Common myeloid progenitor, CD34-positive (primary cell): Measurements from ENCODE around the gene ELL3. TPM values are rescaled to one million over a fixed set of nuclear protein-coding genes. Genes with fewer than 3 reads are reported as not detected.
"Not testable (repeated sequence)": the region's sequence is repeated elsewhere in the genome, so short reads cannot be mapped to it uniquely, and the experiment has no call there.

ENCODE experiments used
- CTCF ChIA-PET: fragments of 350-600 bp; sonication (Branson Sonifier 250); formaldehyde crosslinking; loops from one replicate; lab custom pipeline; 2021; ENCODE audit warnings: antibody characterized with exemption; lab: Charles Lee
- POLR2A ChIA-PET: fragments of 350-600 bp; sonication (Branson Sonifier 250); formaldehyde crosslinking; loops from one replicate; lab custom pipeline; 2021; ENCODE audit warnings: antibody characterized with exemption; lab: Charles Lee
- DNase-seq, 3 donors: peaks; one replicate each; pipeline versions ENCODE4 v3.0.0 to v3.0.0-alpha.2; 2013
- H3K27ac ChIP-seq, 2 experiments: 1 replicate in 1 of 2; 2 replicates in 1 of 2; pipeline ENCODE4 v1.7.0; 2013; ENCODE audit warnings: inconsistent platforms in 2 of 2, low read length in 2 of 2, mild to moderate bottlenecking in 2 of 2, low read depth in 1 of 2, moderate library complexity in 1 of 2; ENCODE audit not compliant: severe bottlenecking in 2 of 2, insufficient read depth in 1 of 2, poor library complexity in 1 of 2
- H3K27me3 ChIP-seq, 5 experiments: replicated peaks in 2 of 5; 1 replicate in 3 of 5; 2 replicates in 2 of 5; pipeline versions ENCODE4 v1.6.1 to v1.7.0; 2013; ENCODE audit warnings: low read length in 4 of 5, mild to moderate bottlenecking in 2 of 5, moderate library complexity in 2 of 5, inconsistent platforms in 1 of 5; ENCODE audit not compliant: insufficient read depth in 5 of 5, control insufficient read depth in 4 of 5
- H3K36me3 ChIP-seq, 4 experiments: 1 replicate in 2 of 4; 2 replicates in 2 of 4; pipeline versions ENCODE4 v1.6.1 to v1.7.0; 2013; ENCODE audit warnings: low read length in 3 of 4, control low read depth in 1 of 4, mild to moderate bottlenecking in 1 of 4; ENCODE audit not compliant: control insufficient read depth in 4 of 4, insufficient read depth in 4 of 4
- H3K4me1 ChIP-seq, 4 experiments: 1 replicate in 3 of 4; 2 replicates in 1 of 4; pipeline versions ENCODE4 v1.6.1 to v1.7.1; 2013; ENCODE audit warnings: low read length in 3 of 4, mild to moderate bottlenecking in 3 of 4, control low read depth in 1 of 4, inconsistent platforms in 1 of 4, moderate library complexity in 1 of 4; ENCODE audit not compliant: control insufficient read depth in 4 of 4, insufficient read depth in 4 of 4; ENCODE audit errors: control extremely low read depth in 1 of 4
- H3K4me3 ChIP-seq, 7 experiments: 1 replicate in 4 of 7; 2 replicates in 3 of 7; pipeline versions ENCODE4 v1.5.1 to v1.7.0; 2013; ENCODE audit warnings: mild to moderate bottlenecking in 7 of 7, low read length in 6 of 7, moderate library complexity in 6 of 7, inconsistent platforms in 2 of 7, low read depth in 2 of 7, control low read depth in 1 of 7; ENCODE audit not compliant: insufficient read depth in 4 of 7, control insufficient read depth in 1 of 7; ENCODE audit errors: extremely low read depth in 1 of 7
- H3K9me3 ChIP-seq, 5 experiments: 1 replicate in 4 of 5; 2 replicates in 1 of 5; pipeline versions ENCODE4 v1.6.1 to v1.7.1; 2013; ENCODE audit warnings: low read length in 4 of 5, mild to moderate bottlenecking in 2 of 5, inconsistent platforms in 1 of 5, low read depth in 1 of 5, moderate library complexity in 1 of 5; ENCODE audit not compliant: control insufficient read depth in 4 of 5, insufficient read depth in 2 of 5; ENCODE audit errors: control extremely low read depth in 1 of 5
- WGBS: methylation state at CpG from one replicate; pipeline ENCODE4 v1.1.5; 2013; ENCODE audit not compliant: insufficient coverage; 5-methylcytosine and 5-hydroxymethylcytosine counted together
- polyA plus RNA-seq: library from polyadenylated mRNA; unstranded; fragments of 120-200 nt; gene quantifications from one replicate; pipeline ENCODE4 v1.2.1, GENCODE V29; 2013

ELL3 gene
- polyA plus RNA-seq, result 2.3 TPM

- Histone ChIP-seq H3K27me3 (no peaks in the 10 kb centered on the region), H3K9me3 (no peaks in the 10 kb centered on the region), H3K36me3 (peaks cover 0 to 21% (median 9%) of the 10 kb centered on the region in 4 experiments), H3K27ac (peak within 1 kb of the TSS in 1 of 2 experiments; percentile 54), H3K4me1 (peaks cover 0 to 19% (median 10%) of the 10 kb centered on the region in 4 experiments), H3K4me3 (peak within 1 kb of the TSS; percentile 76 to 94 (median 83))
- under 1% methylated on average over 36 of the region's 41 CpGs for WGBS
- ChIA-PET CTCF (interaction anchor here (0.7 to 3.5 kb wide), 9 partner anchors 10 to 336 kb away, joined by 3 to 37 read pairs (median 5); partner anchors contain the start of genes HYPK, SERF2 and SERINC4), POLR2A (interaction anchor here (0.7 to 1.6 kb wide), 3 partner anchors 12 to 45 kb away, joined by 3 to 5 read pairs (median 4); partner anchors contain the start of gene SERF2)
- peak; percentile 67 to 85 (median 81) for DNase-seq
Observed at GRCh38 chr15:43776718-43777266, at the start of gene ELL3. Gene ELL3 (minus strand): TSS chr15:43776966. CDS start chr15:43776901, 65 bp downstream.

GRCh38 chr15:43826029-43826507 is 49.3 kb upstream of the ELL3 start:
- peak overlapping the region in 1 of 2 experiments; percentile 64 for H3K27ac ChIP-seq
- POLR2A ChIA-PET, result no interaction called here
- CTCF ChIA-PET, result no interaction called here
- H3K4me1 ChIP-seq, result peaks cover 6 to 38% (median 35%) of the 10 kb centered on the region in 4 experiments
- 100% methylated on average over 5 of the region's 11 CpGs for WGBS
- DNase-seq, result no peak
- H3K27me3 ChIP-seq, result no peaks in the 10 kb centered on the region
- peaks cover 0 to 8% (median 0%) of the 10 kb centered on the region in 4 experiments for H3K36me3 ChIP-seq
- peak overlapping the region in 6 of 7 experiments; percentile 38 to 86 (median 74) for H3K4me3 ChIP-seq
- H3K9me3 ChIP-seq, result no peaks in the 10 kb centered on the region

- not testable (repeated sequence) for H3K4me3 ChIP-seq, DNase-seq, H3K9me3 ChIP-seq, H3K27me3 ChIP-seq
- Histone ChIP-seq H3K36me3 (peaks cover 0 to 11% (median under 1%) of the 10 kb centered on the region in 4 experiments), H3K4me1 (peaks cover 6 to 38% (median 35%) of the 10 kb centered on the region in 4 experiments), H3K27ac (peak overlapping the region in 1 of 2 experiments; percentile 97)
- ChIA-PET POLR2A (interaction anchor here (1.8 kb wide), 1 partner anchor 25 kb away, joined by 6 read pairs; the partner anchor contains the start of genes HYPK and SERINC4), CTCF (interaction anchor here (1.0 to 1.2 kb wide), 2 partner anchors 25 to 29 kb away, joined by 3 to 4 read pairs; partner anchors contain the start of gene HYPK)
- over 99% methylated on average over 11 of the region's 11 CpGs for WGBS
Observed at GRCh38 chr15:43825305-43825704, 48.5 kb upstream of the ELL3 start.

GRCh38 chr15:43824302-43825246 is 47.8 kb upstream of the ELL3 start, which contains the start of gene MFAP1:
Gene MFAP1 (minus strand): TSS chr15:43824690. CDS start chr15:43824569, 121 bp downstream.
- Histone ChIP-seq H3K4me3 (peak within 1 kb of the TSS; percentile 55 to 99 (median 96)), H3K4me1 (peaks cover 6 to 38% (median 35%) of the 10 kb centered on the region in 4 experiments), H3K27me3 (no peaks in the 10 kb centered on the region), H3K27ac (peak within 1 kb of the TSS; percentile 94 to 97), H3K36me3 (peaks cover 0 to 8% (median under 1%) of the 10 kb centered on the region in 4 experiments), H3K9me3 (no peaks in the 10 kb centered on the region)
- ChIA-PET POLR2A (interaction anchor here (0.6 to 1.8 kb wide), 5 partner anchors 13 to 1616 kb away, joined by 3 to 9 read pairs (median 3); partner anchors contain the start of genes HYPK, SERINC4 and VPS39), CTCF (interaction anchor here (1.0 to 1.2 kb wide), 2 partner anchors 24 to 28 kb away, joined by 3 to 4 read pairs; partner anchors contain the start of gene HYPK)
- DNase-seq, result peak; percentile 96 to 98 (median 97)
- WGBS, result 7% methylated on average over 43 of the region's 46 CpGs

- no peak overlapping the region for H3K27ac ChIP-seq
Observed at GRCh38 chr15:43821505-43821904, 44.7 kb upstream of the ELL3 start.

GRCh38 chr15:43815064-43815463 is 38.3 kb upstream of the ELL3 start:
- H3K9me3 ChIP-seq, DNase-seq, CTCF ChIA-PET, H3K4me1 ChIP-seq, H3K4me3 ChIP-seq, H3K27ac ChIP-seq, POLR2A ChIA-PET, H3K27me3 ChIP-seq: not testable (repeated sequence)
- 89% methylated on average over 3 of the region's 5 CpGs for WGBS
- peaks cover 19 to 64% (median 46%) of the 10 kb centered on the region in 4 experiments for H3K36me3 ChIP-seq

More at GRCh38 chr15:43821505-43821904, 44.7 kb upstream of the ELL3 start:
- Histone ChIP-seq H3K27me3 (no peaks in the 10 kb centered on the region), H3K36me3 (peaks cover 4 to 16% (median 10%) of the 10 kb centered on the region in 4 experiments), H3K4me3 (no peak overlapping the region), H3K4me1 (peaks cover 0 to 23% (median 18%) of the 10 kb centered on the region in 4 experiments), H3K9me3 (no peaks in the 10 kb centered on the region)
- ChIA-PET POLR2A (interaction anchor here (0.5 to 0.9 kb wide), 2 partner anchors 10 to 44 kb away, joined by 3 to 4 read pairs; no protein-coding TSS in a partner anchor), CTCF (interaction anchor here (0.6 kb wide), 1 partner anchor 634 kb away, joined by 3 read pairs; no protein-coding TSS in a partner anchor)
- DNase-seq, result no peak
- WGBS, result no CpG with 5 or more reads among the region's 3 CpGs
